Mammary epithelial cell (primary cell): ENCODE results near the gene CDK14.

Experiments used
- EZH2 ChIP-seq: IDR thresholded peaks from 2 replicates; pipeline ENCODE4 v1.6.1; 2012; ENCODE audit warnings: low read length, inconsistent platforms, borderline replicate concordance
- TF ChIP-seq, protein P1 (sequence below), 2 donors: IDR thresholded peaks in 1 of 2; conservative IDR thresholded peaks in 1 of 2; 2 replicates each; pipeline ENCODE4 v1.5.1; 2011 to 2012; ENCODE audit warnings: inconsistent platforms in 2 of 2, low read length in 2 of 2, mild to moderate bottlenecking in 2 of 2, control low read depth in 1 of 2, low read depth in 1 of 2; ENCODE audit not compliant: insufficient read depth in 1 of 2; ENCODE audit errors: extremely low read depth in 1 of 2

DNA sequence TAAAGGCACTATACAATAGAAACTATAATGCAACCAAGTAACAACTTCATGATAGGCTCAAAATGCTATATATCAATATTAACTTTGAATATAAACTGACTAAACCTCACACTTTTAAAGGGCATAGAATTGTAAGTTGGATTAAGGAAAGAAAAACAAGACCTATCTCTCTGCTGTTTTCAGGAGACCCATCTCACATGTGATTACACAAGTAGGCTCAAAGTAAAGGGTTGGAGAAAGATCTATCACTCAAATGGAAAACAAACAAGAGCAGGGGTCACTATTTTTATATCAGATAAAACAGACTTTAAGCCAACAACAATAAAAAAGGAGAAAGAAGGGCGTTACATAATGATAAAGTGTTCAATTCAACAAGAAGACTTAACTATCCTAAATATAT, 155.5 kb downstream of the CDK14 start:
- TF ChIP-seq, protein P1, sequence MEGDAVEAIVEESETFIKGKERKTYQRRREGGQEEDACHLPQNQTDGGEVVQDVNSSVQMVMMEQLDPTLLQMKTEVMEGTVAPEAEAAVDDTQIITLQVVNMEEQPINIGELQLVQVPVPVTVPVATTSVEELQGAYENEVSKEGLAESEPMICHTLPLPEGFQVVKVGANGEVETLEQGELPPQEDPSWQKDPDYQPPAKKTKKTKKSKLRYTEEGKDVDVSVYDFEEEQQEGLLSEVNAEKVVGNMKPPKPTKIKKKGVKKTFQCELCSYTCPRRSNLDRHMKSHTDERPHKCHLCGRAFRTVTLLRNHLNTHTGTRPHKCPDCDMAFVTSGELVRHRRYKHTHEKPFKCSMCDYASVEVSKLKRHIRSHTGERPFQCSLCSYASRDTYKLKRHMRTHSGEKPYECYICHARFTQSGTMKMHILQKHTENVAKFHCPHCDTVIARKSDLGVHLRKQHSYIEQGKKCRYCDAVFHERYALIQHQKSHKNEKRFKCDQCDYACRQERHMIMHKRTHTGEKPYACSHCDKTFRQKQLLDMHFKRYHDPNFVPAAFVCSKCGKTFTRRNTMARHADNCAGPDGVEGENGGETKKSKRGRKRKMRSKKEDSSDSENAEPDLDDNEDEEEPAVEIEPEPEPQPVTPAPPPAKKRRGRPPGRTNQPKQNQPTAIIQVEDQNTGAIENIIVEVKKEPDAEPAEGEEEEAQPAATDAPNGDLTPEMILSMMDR (conservative IDR thresholded peaks at IDR 0.05 in 1 of 2, IDR thresholded peaks at IDR 0.05 in 1 of 2; ENCODE audit: extremely low read depth in 1 of 2, insufficient read depth in 1 of 2, low read depth in 1 of 2, low read length in 2 of 2) = no peak
- TF ChIP-seq EZH2 = no peak
